A673 (cell line): ENCODE measurements around the gene STARD5.
"Not testable (repeated sequence)": the region's sequence is repeated elsewhere in the genome, so short reads cannot be mapped to it uniquely, and the experiment has no call there.

Experiments
- CTCF ChIP-seq: fragments of 300-800, 200-600 bp; sonication (generic); conservative IDR thresholded peaks from 2 replicates; pipeline ENCODE4 v1.5.1; 2017; ENCODE audit warnings: low read depth, mild to moderate bottlenecking, antibody characterized with exemption, low read length, moderate library complexity, mixed read lengths
- EZH2 ChIP-seq: fragments of 200-600 bp; sonication (generic); IDR thresholded peaks from 2 replicates; pipeline ENCODE4 v1.6.1; 2017; ENCODE audit warnings: borderline replicate concordance, low read depth, mild to moderate bottlenecking, mixed read lengths, antibody characterized with exemption, low read length; ENCODE audit not compliant: poor library complexity, severe bottlenecking

- not testable (repeated sequence) for TF ChIP-seq CTCF, EZH2
Observed at GRCh38 chr15:81348691-81349090, 24.8 kb upstream of the STARD5 start.
